Breast epithelium (tissue), 3 donors: ENCODE measurements around the gene FAAH2.

Experiments used
- POLR2A ChIP-seq: fragments of 450-650 bp; IDR thresholded peaks from one replicate; pipeline ENCODE4 v1.6.1; 2016; ENCODE audit warnings: antibody characterized with exemption, mild to moderate bottlenecking, moderate library complexity
- POLR2AphosphoS5 ChIP-seq, 3 donors: sonication (generic); formaldehyde crosslinking; IDR thresholded peaks; one replicate each; pipeline ENCODE4 v1.6.1; 2017; ENCODE audit warnings: antibody characterized with exemption in 3 of 3

DNA sequence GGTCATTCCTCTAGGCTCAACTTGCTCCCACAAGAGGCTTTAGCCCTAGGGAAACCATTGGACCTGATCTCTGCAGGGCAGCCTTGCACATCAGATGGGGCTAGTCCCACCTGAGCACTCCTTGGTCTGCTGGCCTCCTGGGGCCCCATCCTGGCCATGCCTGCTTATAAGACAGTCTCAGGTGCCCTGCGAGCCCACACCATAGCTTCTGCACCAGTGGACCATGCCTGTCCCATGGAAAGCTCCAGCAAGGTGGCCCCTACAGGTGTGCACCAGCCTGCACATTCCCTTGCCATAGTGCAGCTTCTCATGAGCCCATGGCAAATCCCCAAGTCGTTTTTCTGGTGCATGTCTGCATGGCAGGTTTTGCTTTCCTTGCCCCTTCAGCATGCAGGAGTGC lies 19.6 kb upstream of the FAAH2 start:
- TF ChIP-seq POLR2AphosphoS5 (IDR thresholded peaks at IDR 0.05) (no peak), POLR2A (no peak)
